ENCODE measurements around the gene MRFAP1L1.

The MRFAP1L1 gene

GRCh38 chr4:6699903-6700302, 9.8 kb downstream of the MRFAP1L1 start:
- no peak overlapping the region for H3K27ac ChIP-seq
- TF ChIP-seq ZFX (IDR thresholded peaks at IDR 0.05; ENCODE audit: borderline replicate concordance) (no peak), CTCF (IDR thresholded peaks at IDR 0.05) (no peak)

- no peak for TF ChIP-seq ZFX (IDR thresholded peaks at IDR 0.05; ENCODE audit: borderline replicate concordance)
- TF ChIP-seq CTCF (IDR thresholded peaks at IDR 0.05): no peak
- H3K27ac ChIP-seq: no peak overlapping the region
Measured at GRCh38 chr4:6699388-6699787, 10.3 kb downstream of the MRFAP1L1 start.

GRCh38 chr4:6697131-6697530, 12.5 kb downstream of the MRFAP1L1 start:
- H3K27ac ChIP-seq: peak overlapping the region; percentile 91

GRCh38 chr4:6696611-6697010, 13.1 kb downstream of the MRFAP1L1 start:
- H3K27ac ChIP-seq: peak overlapping the region; percentile 91

More at GRCh38 chr4:6697131-6697530, 12.5 kb downstream of the MRFAP1L1 start:
- TF ChIP-seq CTCF (IDR thresholded peaks at IDR 0.05): no peak
- no peak for TF ChIP-seq ZFX (IDR thresholded peaks at IDR 0.05; ENCODE audit: borderline replicate concordance)

GRCh38 chr4:6695660-6696610, 13.7 kb downstream of the MRFAP1L1 start:
- H3K27ac ChIP-seq: peak overlapping the region; percentile 91
- TF ChIP-seq CTCF (IDR thresholded peaks at IDR 0.05): peak; percentile 39
- no peak for TF ChIP-seq ZFX (IDR thresholded peaks at IDR 0.05; ENCODE audit: borderline replicate concordance)

More at GRCh38 chr4:6696611-6697010, 13.1 kb downstream of the MRFAP1L1 start:
- TF ChIP-seq ZFX (IDR thresholded peaks at IDR 0.05; ENCODE audit: borderline replicate concordance) (no peak), CTCF (IDR thresholded peaks at IDR 0.05) (no peak)

- H3K27ac ChIP-seq: peak overlapping the region; percentile 91
Measured at GRCh38 chr4:6694177-6694901, 15.3 kb downstream of the MRFAP1L1 start.

More at GRCh38 chr4:6694177-6694901, 15.3 kb downstream of the MRFAP1L1 start:
- TF ChIP-seq ZFX (IDR thresholded peaks at IDR 0.05; ENCODE audit: borderline replicate concordance) (no peak), CTCF (IDR thresholded peaks at IDR 0.05) (no peak)
